GM12864 (cell line): Measurements from ENCODE around the gene SLC51A.
"Not testable (repeated sequence)": the region's sequence is repeated elsewhere in the genome, so short reads cannot be mapped to it uniquely, and the experiment has no call there.

ENCODE experiments used
- DNase-seq: peaks from one replicate; pipeline ENCODE4 v3.0.0-alpha.2; 2011; ENCODE audit warnings: low read depth
- H3K4me3 ChIP-seq: 2 replicates; pipeline ENCODE4 v1.5.1; 2011; ENCODE audit warnings: mild to moderate bottlenecking, low read depth, low read length, control low read depth
- CTCF ChIP-seq: IDR thresholded peaks from 2 replicates; pipeline ENCODE4 v1.5.1; 2011; ENCODE audit warnings: low read depth, mild to moderate bottlenecking, moderate library complexity, low read length, control low read depth, inconsistent platforms; ENCODE audit errors: missing control alignments

Gene SLC51A

GRCh38 chr3:196216089-196216564, at the start of gene SLC51A:
TSS of gene SLC51A (plus strand) at chr3:196216534. CDS start at chr3:196216713, 179 bp downstream.
- no peak for TF ChIP-seq CTCF
- H3K4me3 ChIP-seq, result no peak within 1 kb of the TSS
- DNase-seq, result no peak

GRCh38 chr3:196166741-196167140, 49.6 kb upstream of the SLC51A start:
- DNase-seq, result no peak
- TF ChIP-seq CTCF, result no peak

GRCh38 chr3:196168808-196169391, 47.4 kb upstream of the SLC51A start:
- H3K4me3 ChIP-seq, result no peak overlapping the region
- DNase-seq, result no peak
- TF ChIP-seq CTCF, result no peak

More at GRCh38 chr3:196166741-196167140, 49.6 kb upstream of the SLC51A start:
- no peak overlapping the region for H3K4me3 ChIP-seq

- no peak for TF ChIP-seq CTCF
- DNase-seq, result no peak
- H3K4me3 ChIP-seq, result no peak overlapping the region
Measured at GRCh38 chr3:196169836-196170240, 46.5 kb upstream of the SLC51A start.

- not testable (repeated sequence) for DNase-seq, H3K4me3 ChIP-seq
Measured at GRCh38 chr3:196170296-196170695, 46.0 kb upstream of the SLC51A start.

- no peak for TF ChIP-seq CTCF
- no peak for DNase-seq
- no peak overlapping the region for H3K4me3 ChIP-seq
Measured at GRCh38 chr3:196174652-196175051, 41.7 kb upstream of the SLC51A start.

GRCh38 chr3:196175116-196175625, 41.2 kb upstream of the SLC51A start:
- no peak for DNase-seq
- TF ChIP-seq CTCF, result no peak

More at GRCh38 chr3:196175116-196175625, 41.2 kb upstream of the SLC51A start:
- no peak overlapping the region for H3K4me3 ChIP-seq
